IMR-90 (cell line): ENCODE data around the gene EVA1A. TPM values are rescaled to one million over a fixed set of nuclear protein-coding genes. Genes with fewer than 3 reads are reported as not detected.

Experiments used
- ATAC-seq: fragments of 200-7000 bp; cut with Tn5 transposase; 2 replicates; pipeline ENCODE4 v1.9.1; 2020; ENCODE audit warnings: low read depth, mild to moderate bottlenecking, moderate library complexity
- BruUV-seq: library from RNA; stranded (reverse); fragments of 400-500 nt; replicated peaks from 2 replicates; lab custom pipeline; 2021; lab: Mats Ljungman, UMichigan
- CTCF ChIA-PET: fragments of 300-600 bp; formaldehyde crosslinking; extraction: SDS; loops from one replicate; lab custom pipeline; 2021; ENCODE audit warnings: antibody characterized with exemption; lab: Yijun Ruan, JAX
- POLR2A ChIA-PET: fragments of 300-600 bp; sonication (Branson Sonifier 250); formaldehyde crosslinking; loops from one replicate; lab custom pipeline; 2022; ENCODE audit warnings: antibody characterized with exemption; ENCODE audit not compliant: unreplicated experiment; lab: Charles Lee
- DNase-seq: peaks from one replicate; pipeline ENCODE4 v3.0.0; 2013
- H2AFZ ChIP-seq: replicated peaks from 2 replicates; pipeline ENCODE3; 2013; ENCODE audit warnings: low read length, mild to moderate bottlenecking; ENCODE audit not compliant: poor library complexity
- H2AK5ac ChIP-seq: 2 replicates; pipeline ENCODE4 v1.6.1; 2013; ENCODE audit warnings: low read depth, low read length, inconsistent platforms
- H2AK9ac ChIP-seq: replicated peaks from 2 replicates; pipeline ENCODE3; 2013; ENCODE audit warnings: mild to moderate bottlenecking, low read depth, low read length, moderate library complexity; ENCODE audit not compliant: poor library complexity
- H2BK120ac ChIP-seq: 2 replicates; pipeline ENCODE4 v1.6.1; 2013; ENCODE audit warnings: low read depth, low read length, inconsistent platforms
- H2BK15ac ChIP-seq: 3 replicates; pipeline ENCODE4 v1.6.1; 2013; ENCODE audit warnings: low read depth, low read length, inconsistent platforms
- H2BK20ac ChIP-seq: 2 replicates; pipeline ENCODE4 v1.6.1; 2013; ENCODE audit warnings: low read depth, mild to moderate bottlenecking, inconsistent platforms, low read length, moderate library complexity
- H2BK5ac ChIP-seq: 2 replicates; pipeline ENCODE4 v1.6.1; 2013; ENCODE audit warnings: mild to moderate bottlenecking, low read depth, low read length, inconsistent platforms; ENCODE audit not compliant: poor library complexity, severe bottlenecking
- H3K14ac ChIP-seq: replicated peaks from 2 replicates; pipeline ENCODE4 v1.6.1; 2013; ENCODE audit warnings: low read depth, low read length, inconsistent platforms
- H3K18ac ChIP-seq: 2 replicates; pipeline ENCODE4 v1.6.1; 2013; ENCODE audit warnings: low read depth, low read length, control low read depth
- H3K23ac ChIP-seq: 2 replicates; pipeline ENCODE4 v1.6.1; 2013; ENCODE audit warnings: low read depth, low read length, inconsistent platforms
- H3K27ac ChIP-seq: 2 replicates; pipeline ENCODE4 v1.5.1; 2013; ENCODE audit warnings: mild to moderate bottlenecking, control low read depth, low read length; ENCODE audit not compliant: insufficient read depth
- H3K27me3 ChIP-seq: 2 replicates; pipeline ENCODE4 v1.6.1; 2013; ENCODE audit warnings: low read length; ENCODE audit not compliant: control insufficient read depth, insufficient read depth
- H3K36me3 ChIP-seq: 2 replicates; pipeline ENCODE4 v1.6.1; 2013; ENCODE audit warnings: low read length, mixed read lengths; ENCODE audit not compliant: control insufficient read depth, insufficient read depth
- H3K4ac ChIP-seq: 2 replicates; pipeline ENCODE4 v1.6.1; 2013; ENCODE audit warnings: low read depth, low read length, inconsistent platforms
- H3K4me1 ChIP-seq: 2 replicates; pipeline ENCODE4 v1.6.1; 2013; ENCODE audit warnings: low read length, mixed read lengths; ENCODE audit not compliant: control insufficient read depth, insufficient read depth
- H3K4me2 ChIP-seq: 2 replicates; pipeline ENCODE4 v1.6.1; 2013; ENCODE audit warnings: low read depth, mild to moderate bottlenecking, control low read depth, low read length, moderate library complexity
- H3K4me3 ChIP-seq: 2 replicates; pipeline ENCODE4 v1.5.1; 2013; ENCODE audit warnings: low read depth, mild to moderate bottlenecking, control low read depth, low read length, moderate library complexity; ENCODE audit not compliant: insufficient read depth
- H3K56ac ChIP-seq: 2 replicates; pipeline ENCODE4 v1.6.1; 2013; ENCODE audit warnings: low read length, inconsistent platforms; ENCODE audit not compliant: insufficient read depth; ENCODE audit errors: extremely low read depth
- H3K79me1 ChIP-seq, 2 experiments: 2 replicates each; pipeline ENCODE4 v1.6.1; 2013; ENCODE audit warnings: low read length in 2 of 2, inconsistent platforms in 1 of 2, low read depth in 1 of 2
- H3K9ac ChIP-seq: 2 replicates; pipeline ENCODE4 v1.6.1; 2013; ENCODE audit warnings: low read depth, low read length, control low read depth
- H3K9me1 ChIP-seq: 2 replicates; pipeline ENCODE4 v1.6.1; 2013; ENCODE audit warnings: low read length, inconsistent platforms; ENCODE audit not compliant: insufficient read depth
- H3K9me3 ChIP-seq: 2 replicates; pipeline ENCODE4 v1.6.1; 2013; ENCODE audit warnings: low read length; ENCODE audit not compliant: control insufficient read depth, insufficient read depth
- H4K20me1 ChIP-seq: 2 replicates; pipeline ENCODE4 v1.6.1; 2013; ENCODE audit warnings: low read length, inconsistent platforms; ENCODE audit not compliant: insufficient read depth
- H4K5ac ChIP-seq: 2 replicates; pipeline ENCODE4 v1.6.1; 2013; ENCODE audit warnings: mild to moderate bottlenecking, low read depth, low read length, control low read depth
- H4K8ac ChIP-seq, 2 experiments: 2 replicates each; pipeline ENCODE4 v1.6.1; 2013; ENCODE audit warnings: low read depth in 2 of 2, low read length in 2 of 2, control low read depth in 1 of 2, inconsistent platforms in 1 of 2
- H4K91ac ChIP-seq: 2 replicates; pipeline ENCODE4 v1.6.1; 2013; ENCODE audit warnings: low read depth, low read length, inconsistent platforms; ENCODE audit not compliant: insufficient read depth
- BHLHE40 ChIP-seq: fragments of 150-350 bp; IDR thresholded peaks from 2 replicates; pipeline ENCODE4 v1.6.1; 2016; ENCODE audit warnings: mild to moderate bottlenecking, low read depth, low read length
- CEBPB ChIP-seq: IDR thresholded peaks from 2 replicates; pipeline ENCODE4 v1.6.1; 2012; ENCODE audit warnings: low read depth, low read length, improper control_type of control experiment
- FOS ChIP-seq: fragments of 150-350 bp; IDR thresholded peaks from 2 replicates; pipeline ENCODE4 v1.6.1; 2016; ENCODE audit warnings: low read depth, low read length
- MAFK ChIP-seq: IDR thresholded peaks from 2 replicates; pipeline ENCODE4 v1.6.1; 2012; ENCODE audit warnings: low read depth, low read length, improper control_type of control experiment
- SMC3 ChIP-seq: fragments of 150-350 bp; IDR thresholded peaks from 2 replicates; pipeline ENCODE4 v1.6.1; 2016; ENCODE audit warnings: low read depth, mild to moderate bottlenecking, antibody characterized with exemption, low read length, moderate library complexity
- WGBS, 2 experiments: methylation state at CpG; one replicate each; pipeline versions ENCODE4 v1.1.5 to v1.1.7; 2013; ENCODE audit warnings: missing lambda C conversion rate in 2 of 2; ENCODE audit not compliant: insufficient read length in 1 of 2; ENCODE audit errors: extremely low coverage in 2 of 2; 5-methylcytosine and 5-hydroxymethylcytosine counted together
- dilution Hi-C: fragments of 300-500 bp; cut with HindIII; formaldehyde crosslinking; loops from one replicate; pipeline ENCODE4 v1.14.3; 2018; ENCODE audit warnings: low sequenced_read_pairs; ENCODE audit not compliant: unreplicated experiment
- in situ Hi-C: fragments of 300-500 bp; cut with MboI; formaldehyde crosslinking; loops from 3 replicates; pipeline ENCODE4 v1.14.3; 2019; ENCODE audit warnings: low sequenced_read_pairs, inconsistent platforms, mixed read lengths
- intact Hi-C: fragments of 100-400 bp; cut with micrococcal nuclease; formaldehyde crosslinking; loops from 2 replicates; pipeline ENCODE4 v1.10.0; 2022
- polyA plus RNA-seq, 3 experiments: library from polyadenylated mRNA; depleted of rRNA; stranded (reverse); fragments of >200 nt; gene quantifications; 2 replicates each; pipeline ENCODE4 v1.2.3, GENCODE V29; 2012; ENCODE audit warnings: low replicate concordance in 1 of 3
- total RNA-seq: library from RNA; depleted of rRNA; stranded (reverse); fragments of >200 nt; gene quantifications from 2 replicates; pipeline ENCODE4 v1.2.3, GENCODE V29; 2012
- TF ChIP-seq, protein P1 (sequence below): fragments of 150-350 bp; IDR thresholded peaks from 2 replicates; pipeline ENCODE4 v1.6.1; 2016; ENCODE audit warnings: low read depth, mild to moderate bottlenecking, low read length, moderate library complexity, borderline replicate concordance

The EVA1A gene
- total and polyA plus RNA-seq, 2 of the 4 experiments (the other 2 are of a cell fraction) = 54.5 to 93.7 TPM

DNA sequence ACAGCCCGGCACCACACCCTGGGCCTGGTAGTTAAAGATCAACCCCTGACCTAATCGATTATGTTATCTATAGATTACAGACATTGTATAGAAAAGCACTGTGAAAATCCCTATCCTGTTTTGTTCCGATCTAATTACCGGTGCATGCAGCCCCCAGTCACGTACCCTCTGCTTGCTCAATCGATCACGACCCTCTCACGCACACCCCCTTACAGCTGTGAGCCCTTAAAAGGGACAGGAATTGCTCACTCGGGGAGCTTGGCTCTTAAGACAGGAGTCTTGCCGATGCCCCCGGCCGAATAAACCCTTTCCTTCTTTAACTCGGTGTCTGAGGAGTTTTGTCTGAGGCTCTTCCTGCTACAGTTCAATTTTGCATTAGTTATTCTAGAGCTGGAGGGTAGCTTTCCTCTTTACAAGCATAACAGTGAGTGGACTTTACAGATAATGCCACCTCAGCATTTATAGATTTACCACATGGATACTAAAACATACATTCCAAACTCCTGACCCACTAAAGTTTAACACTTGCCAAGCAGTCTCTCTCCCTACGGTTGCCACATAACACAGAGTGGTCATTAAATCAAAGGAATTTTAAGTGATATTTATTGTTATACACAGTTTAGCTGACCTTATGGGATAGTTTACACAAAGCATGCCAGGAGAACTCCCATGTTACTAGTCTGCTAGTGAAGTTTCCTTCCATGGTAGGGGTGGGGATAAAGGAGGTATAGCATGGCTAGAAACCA is 101.0 kb downstream of the EVA1A start (continued):
- peak; percentile 21; the same call in 1 of the 2 replicates for TF ChIP-seq BHLHE40

DNA sequence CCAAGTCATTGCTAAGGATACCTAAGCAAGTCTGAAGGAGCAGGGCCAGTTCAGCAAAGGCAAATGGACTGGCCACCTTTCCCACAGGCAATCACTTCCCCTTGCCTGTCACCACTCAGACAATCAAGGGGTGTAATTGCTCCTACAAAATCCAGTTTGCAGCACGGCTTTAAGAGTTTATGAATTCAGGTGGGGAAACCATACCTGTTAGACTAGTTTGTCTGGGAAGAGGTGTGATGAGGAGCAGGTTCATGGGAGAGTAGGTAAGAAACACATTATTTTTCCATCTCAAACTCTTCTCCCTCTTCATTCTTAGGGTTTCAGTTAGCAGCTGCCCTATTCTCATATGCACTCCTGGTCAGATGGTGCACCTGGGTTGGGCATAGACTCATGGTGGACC is 102.5 kb downstream of the EVA1A start:
- Histone ChIP-seq H3K18ac (no peak overlapping the region), H3K9me3 (no peaks in the 10 kb centered on the region), H4K91ac (no peak overlapping the region), H2BK120ac (no peak overlapping the region), H3K4me3 (no peak overlapping the region), H2AFZ (no peak overlapping the region), H3K4ac (no peak overlapping the region), H3K27ac (no peak overlapping the region), H3K79me1 (no peaks in the 10 kb centered on the region), H3K4me2 (no peak overlapping the region), H3K27me3 (peaks cover 32% of the 10 kb centered on the region), H3K23ac (no peak overlapping the region), H2AK5ac (no peak overlapping the region), H2BK20ac (no peak overlapping the region), H3K56ac (no peak overlapping the region), H4K20me1 (no peaks in the 10 kb centered on the region), H4K5ac (no peak overlapping the region), H3K14ac (no peak overlapping the region), H3K9me1 (no peaks in the 10 kb centered on the region), H3K36me3 (no peaks in the 10 kb centered on the region), H2AK9ac (no peak overlapping the region), H2BK15ac (no peak overlapping the region), H2BK5ac (no peak overlapping the region), H4K8ac (no peak overlapping the region), H3K4me1 (peaks cover 1% of the 10 kb centered on the region; the same call in 1 of the 2 replicates), H3K9ac (no peak overlapping the region)
- ChIA-PET CTCF (no interaction called here), POLR2A (no interaction called here)
- BruUV-seq = no TSS peak
- ATAC-seq (no peak), DNase-seq (no peak)
- in situ Hi-C loops = no loop called here
- dilution Hi-C loops = loop anchor here (25.0 kb wide), 1 partner anchor 179 kb away; the partner anchor contains the start of gene MRPL19
- intact Hi-C loops = no loop called here
- WGBS, 2 experiments = no CpG with 5 or more reads among the region's 1 CpG
- TF ChIP-seq SMC3 (no peak), CEBPB (no peak), MAFK (no peak), FOS (no peak)
- TF ChIP-seq, protein P1, sequence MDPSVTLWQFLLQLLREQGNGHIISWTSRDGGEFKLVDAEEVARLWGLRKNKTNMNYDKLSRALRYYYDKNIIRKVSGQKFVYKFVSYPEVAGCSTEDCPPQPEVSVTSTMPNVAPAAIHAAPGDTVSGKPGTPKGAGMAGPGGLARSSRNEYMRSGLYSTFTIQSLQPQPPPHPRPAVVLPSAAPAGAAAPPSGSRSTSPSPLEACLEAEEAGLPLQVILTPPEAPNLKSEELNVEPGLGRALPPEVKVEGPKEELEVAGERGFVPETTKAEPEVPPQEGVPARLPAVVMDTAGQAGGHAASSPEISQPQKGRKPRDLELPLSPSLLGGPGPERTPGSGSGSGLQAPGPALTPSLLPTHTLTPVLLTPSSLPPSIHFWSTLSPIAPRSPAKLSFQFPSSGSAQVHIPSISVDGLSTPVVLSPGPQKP = no peak
